HepG2 (cell line): ENCODE measurements around the gene ZFP36. TPM values are rescaled to one million over a fixed set of nuclear protein-coding genes. Genes with fewer than 3 reads are reported as not detected.

Source experiments
- ARNT2 ChIP-seq: sonication (generic); formaldehyde crosslinking; IDR thresholded peaks from 2 replicates; pipeline ENCODE4 v1.8.0; 2022; ENCODE audit warnings: mild to moderate bottlenecking, low read depth, missing genetic modification reagents, moderate library complexity
- BCL6 ChIP-seq: IDR thresholded peaks from 2 replicates; pipeline ENCODE4 v1.6.1; 2016; ENCODE audit warnings: missing genetic modification reagents, missing compliant biosample characterization
- POLR2AphosphoS5 ChIP-seq: IDR thresholded peaks from 2 replicates; pipeline ENCODE4 v1.6.1; 2012; ENCODE audit warnings: low read depth, low read length
- TARDBP ChIP-seq: sonication (generic); formaldehyde crosslinking; IDR thresholded peaks from 2 replicates; pipeline ENCODE4 v1.8.0; 2022; ENCODE audit warnings: mild to moderate bottlenecking, missing genetic modification reagents
- TMF1 ChIP-seq: sonication (generic); formaldehyde crosslinking; IDR thresholded peaks from 2 replicates; pipeline ENCODE4 v1.8.1; 2022; ENCODE audit warnings: low read depth, missing genetic modification reagents
- TP53 ChIP-seq: sonication (generic); formaldehyde crosslinking; conservative IDR thresholded peaks from 2 replicates; pipeline ENCODE4 v1.4.0; 2020; ENCODE audit warnings: missing genetic modification reagents
- ZEB1 ChIP-seq: IDR thresholded peaks from 2 replicates; pipeline ENCODE4 v1.6.1; 2012; ENCODE audit warnings: mild to moderate bottlenecking, low read depth, inconsistent platforms; ENCODE audit not compliant: insufficient replicate concordance
- ZNF20 ChIP-seq: sonication (generic); formaldehyde crosslinking; IDR thresholded peaks from 2 replicates; pipeline ENCODE4 v1.4.0; 2020; ENCODE audit warnings: mild to moderate bottlenecking, moderate library complexity, missing genetic modification reagents
- ZNF274 ChIP-seq: sonication (generic); formaldehyde crosslinking; IDR thresholded peaks from 2 replicates; pipeline ENCODE4 v1.5.1; 2020; ENCODE audit warnings: mild to moderate bottlenecking, missing genetic modification reagents
- ZNF335 ChIP-seq: sonication (generic); formaldehyde crosslinking; IDR thresholded peaks from 2 replicates; pipeline ENCODE4 v1.4.0; 2020; ENCODE audit warnings: missing genetic modification reagents
- ZNF337 ChIP-seq: sonication (generic); formaldehyde crosslinking; IDR thresholded peaks from 2 replicates; pipeline ENCODE4 v1.5.1; 2020; ENCODE audit warnings: missing genetic modification reagents, low read depth, mild to moderate bottlenecking, borderline replicate concordance
- ZNF441 ChIP-seq: sonication (generic); formaldehyde crosslinking; IDR thresholded peaks from 2 replicates; pipeline ENCODE4 v1.7.0; 2021; ENCODE audit warnings: missing genetic modification reagents, borderline replicate concordance
- ZNF501 ChIP-seq: sonication (generic); formaldehyde crosslinking; IDR thresholded peaks from 2 replicates; pipeline ENCODE4 v1.5.1; 2020; ENCODE audit warnings: mild to moderate bottlenecking, moderate library complexity, missing genetic modification reagents
- ZNF512 ChIP-seq: sonication (generic); formaldehyde crosslinking; IDR thresholded peaks from 2 replicates; pipeline ENCODE4 v1.4.0; 2020; ENCODE audit warnings: mild to moderate bottlenecking, missing genetic modification reagents
- ZNF577 ChIP-seq: sonication (generic); formaldehyde crosslinking; IDR thresholded peaks from 2 replicates; pipeline ENCODE4 v1.4.0; 2020; ENCODE audit warnings: mild to moderate bottlenecking, low read depth, missing genetic modification reagents, borderline replicate concordance
- ZNF746 ChIP-seq: sonication (generic); formaldehyde crosslinking; IDR thresholded peaks from 2 replicates; pipeline ENCODE4 v1.8.0; 2022; ENCODE audit warnings: mild to moderate bottlenecking, missing genetic modification reagents
- polyA plus RNA-seq, 8 experiments: library from polyadenylated mRNA; depleted of rRNA in 3 of 8; stranded (reverse) in 7 of 8; unstranded in 1 of 8; fragments of >200 nt; fragmentation: Illumina TruSeq in 4 of 8; extraction: Trizol in 4 of 8; gene quantifications; 2 replicates each; pipeline versions ENCODE4 v1.2.1 to v1.2.3, GENCODE V29; 2011 to 2016; ENCODE audit warnings: low read depth in 4 of 8, missing spikeins in 1 of 8, mixed read lengths in 1 of 8; ENCODE audit not compliant: insufficient read depth in 1 of 8
- total RNA-seq, 5 experiments: library from RNA; depleted of rRNA; stranded (reverse); fragments of >200 nt; fragmentation: Illumina TruSeq; extraction: Trizol; gene quantifications; 2 replicates each; pipeline ENCODE4 v1.2.3, GENCODE V29; 2016; ENCODE audit warnings: low read depth in 1 of 5
- TF ChIP-seq, protein P1 (sequence below): sonication (generic); formaldehyde crosslinking; conservative IDR thresholded peaks from 2 replicates; pipeline ENCODE4 v1.4.0; 2020; ENCODE audit warnings: missing genetic modification reagents
- TF ChIP-seq, protein P2 (sequence below): sonication (generic); formaldehyde crosslinking; conservative IDR thresholded peaks from 2 replicates; pipeline ENCODE4 v1.8.0; 2022; ENCODE audit warnings: mild to moderate bottlenecking, moderate library complexity, missing genetic modification reagents
- TF ChIP-seq, protein P3 (sequence below): sonication (generic); formaldehyde crosslinking; IDR thresholded peaks from 2 replicates; pipeline ENCODE4 v1.4.0; 2020; ENCODE audit warnings: missing genetic modification reagents, mild to moderate bottlenecking, borderline replicate concordance
- TF ChIP-seq, protein P4 (sequence below): sonication (generic); formaldehyde crosslinking; IDR thresholded peaks from 2 replicates; pipeline ENCODE4 v1.5.0; 2020; ENCODE audit warnings: mild to moderate bottlenecking, low read depth, missing genetic modification reagents, borderline replicate concordance

Gene ZFP36
- total and polyA plus RNA-seq, 2 of the 13 experiments (the other 11 are each of a cell fraction or from before 2014, with no cell fraction given), result 1.4 to 1.7 TPM

GRCh38 chr19:39435499-39436349 is 29.1 kb downstream of the ZFP36 start, which contains the start of gene RPS16 (continued):
- TF ChIP-seq, protein P1, sequence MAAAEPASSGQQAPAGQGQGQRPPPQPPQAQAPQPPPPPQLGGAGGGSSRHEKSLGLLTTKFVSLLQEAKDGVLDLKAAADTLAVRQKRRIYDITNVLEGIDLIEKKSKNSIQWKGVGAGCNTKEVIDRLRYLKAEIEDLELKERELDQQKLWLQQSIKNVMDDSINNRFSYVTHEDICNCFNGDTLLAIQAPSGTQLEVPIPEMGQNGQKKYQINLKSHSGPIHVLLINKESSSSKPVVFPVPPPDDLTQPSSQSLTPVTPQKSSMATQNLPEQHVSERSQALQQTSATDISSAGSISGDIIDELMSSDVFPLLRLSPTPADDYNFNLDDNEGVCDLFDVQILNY (CRISPR knock-in tag), result peak; percentile 91
- peak; percentile 99 for TF ChIP-seq POLR2AphosphoS5
- TF ChIP-seq, protein P2, sequence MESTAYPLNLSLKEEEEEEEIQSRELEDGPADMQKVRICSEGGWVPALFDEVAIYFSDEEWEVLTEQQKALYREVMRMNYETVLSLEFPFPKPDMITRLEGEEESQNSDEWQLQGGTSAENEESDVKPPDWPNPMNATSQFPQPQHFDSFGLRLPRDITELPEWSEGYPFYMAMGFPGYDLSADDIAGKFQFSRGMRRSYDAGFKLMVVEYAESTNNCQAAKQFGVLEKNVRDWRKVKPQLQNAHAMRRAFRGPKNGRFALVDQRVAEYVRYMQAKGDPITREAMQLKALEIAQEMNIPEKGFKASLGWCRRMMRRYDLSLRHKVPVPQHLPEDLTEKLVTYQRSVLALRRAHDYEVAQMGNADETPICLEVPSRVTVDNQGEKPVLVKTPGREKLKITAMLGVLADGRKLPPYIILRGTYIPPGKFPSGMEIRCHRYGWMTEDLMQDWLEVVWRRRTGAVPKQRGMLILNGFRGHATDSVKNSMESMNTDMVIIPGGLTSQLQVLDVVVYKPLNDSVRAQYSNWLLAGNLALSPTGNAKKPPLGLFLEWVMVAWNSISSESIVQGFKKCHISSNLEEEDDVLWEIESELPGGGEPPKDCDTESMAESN (CRISPR knock-in tag), result peak; percentile 96
- TF ChIP-seq ZNF20 (CRISPR knock-in tag), result no peak
- no peak for TF ChIP-seq ZNF746 (CRISPR knock-in tag)
- no peak for TF ChIP-seq ZEB1
- peak; percentile 37; the same call in 1 of the 2 replicates for TF ChIP-seq ZNF274 (CRISPR knock-in tag)
- TF ChIP-seq ZNF335, result peak; percentile 90; the same call in 1 of the 2 replicates
- TF ChIP-seq ZNF512 (CRISPR knock-in tag), result 0 out of 2 replicates have a peak, but pooled peaks have one; percentile 25
- TF ChIP-seq, protein P3, sequence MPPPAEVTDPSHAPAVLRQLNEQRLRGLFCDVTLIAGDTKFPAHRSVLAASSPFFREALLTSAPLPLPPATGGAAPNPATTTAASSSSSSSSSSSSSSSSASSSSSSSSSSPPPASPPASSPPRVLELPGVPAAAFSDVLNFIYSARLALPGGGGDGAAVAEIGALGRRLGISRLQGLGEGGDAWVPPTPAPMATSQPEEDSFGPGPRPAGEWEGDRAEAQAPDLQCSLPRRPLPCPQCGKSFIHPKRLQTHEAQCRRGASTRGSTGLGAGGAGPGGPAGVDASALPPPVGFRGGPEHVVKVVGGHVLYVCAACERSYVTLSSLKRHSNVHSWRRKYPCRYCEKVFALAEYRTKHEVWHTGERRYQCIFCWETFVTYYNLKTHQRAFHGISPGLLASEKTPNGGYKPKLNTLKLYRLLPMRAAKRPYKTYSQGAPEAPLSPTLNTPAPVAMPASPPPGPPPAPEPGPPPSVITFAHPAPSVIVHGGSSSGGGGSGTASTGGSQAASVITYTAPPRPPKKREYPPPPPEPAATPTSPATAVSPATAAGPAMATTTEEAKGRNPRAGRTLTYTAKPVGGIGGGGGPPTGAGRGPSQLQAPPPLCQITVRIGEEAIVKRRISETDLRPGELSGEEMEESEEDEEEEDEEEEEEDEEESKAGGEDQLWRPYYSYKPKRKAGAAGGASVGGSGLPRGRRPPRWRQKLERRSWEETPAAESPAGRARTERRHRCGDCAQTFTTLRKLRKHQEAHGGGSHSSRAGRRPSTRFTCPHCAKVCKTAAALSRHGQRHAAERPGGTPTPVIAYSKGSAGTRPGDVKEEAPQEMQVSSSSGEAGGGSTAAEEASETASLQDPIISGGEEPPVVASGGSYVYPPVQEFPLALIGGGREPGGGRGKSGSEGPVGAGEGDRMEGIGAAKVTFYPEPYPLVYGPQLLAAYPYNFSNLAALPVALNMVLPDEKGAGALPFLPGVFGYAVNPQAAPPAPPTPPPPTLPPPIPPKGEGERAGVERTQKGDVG, result peak; percentile 70; the same call in 1 of the 2 replicates
- peak; percentile 61 for TF ChIP-seq BCL6
- no peak for TF ChIP-seq ZNF337 (CRISPR knock-in tag)
- TF ChIP-seq ZNF577 (CRISPR knock-in tag), result 0 out of 2 replicates have a peak, but pooled peaks have one; percentile 7
- TF ChIP-seq ARNT2 (CRISPR knock-in tag), result peak; percentile 93
- TF ChIP-seq ZNF441 (CRISPR knock-in tag), result 0 out of 2 replicates have a peak, but pooled peaks have one; percentile 26
- TF ChIP-seq TP53 (CRISPR knock-in tag), result 0 out of 2 replicates have a peak, but pooled peaks have one; percentile 22
- 0 out of 2 replicates have a peak, but pooled peaks have one; percentile 46 for TF ChIP-seq TMF1
- peak; percentile 92 for TF ChIP-seq TARDBP (CRISPR knock-in tag)
- peak; percentile 98 for TF ChIP-seq ZNF501 (CRISPR knock-in tag)
- TF ChIP-seq, protein P4, sequence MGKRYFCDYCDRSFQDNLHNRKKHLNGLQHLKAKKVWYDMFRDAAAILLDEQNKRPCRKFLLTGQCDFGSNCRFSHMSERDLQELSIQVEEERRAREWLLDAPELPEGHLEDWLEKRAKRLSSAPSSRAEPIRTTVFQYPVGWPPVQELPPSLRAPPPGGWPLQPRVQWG (CRISPR knock-in tag), result no peak
